Small intestine (tissue), 4 donors: Measurements from ENCODE around the gene RILP. TPM values are rescaled to one million over a fixed set of nuclear protein-coding genes. Genes with fewer than 3 reads are reported as not detected.

Source experiments
- polyA plus RNA-seq, 4 donors: library from polyadenylated mRNA; stranded (reverse) in 3 of 4; unstranded in 1 of 4; fragments of 200-250 nt in 3 of 4; fragments of 120-200 nt in 1 of 4; gene quantifications; one replicate each; pipeline versions ENCODE4 v1.2.1 to v1.2.3, GENCODE V29; 2013
- donor health status: healthy with polysubstance abuse.
- donor health status: Bipolar disorder and iron deficiency.
- donor health status: healthy.

The RILP gene
- polyA plus RNA-seq, 4 donors, result 7.3 to 122 (median 54.9) TPM

Other genes with a start within 250 kb of the RILP start
- 100 to 1,000 TPM; 235 to 618 (median 321) TPM for gene YWHAE, start 249.6 kb downstream of the RILP start, polyA plus RNA-seq
- gene CRK, start 193.6 kb downstream of the RILP start, polyA plus RNA-seq, result 10 to 100 TPM; 31.2 to 42.9 (median 41.0) TPM
- gene MYO1C, start 157.2 kb downstream of the RILP start, polyA plus RNA-seq, result 10 to 100 TPM; 51.1 to 67.1 (median 59.8) TPM
- gene INPP5K, start 133.3 kb downstream of the RILP start, polyA plus RNA-seq, result 10 to 100 TPM; 17.0 to 28.1 (median 24.3) TPM
- 10 to 100 TPM; 39.8 to 83.5 (median 49.5) TPM for gene PITPNA, start 87.1 kb downstream of the RILP start, polyA plus RNA-seq
- gene SLC43A2, start 21.0 kb downstream of the RILP start, polyA plus RNA-seq, result 10 to 100 TPM in 2 of 4 donors, 1 to 10 TPM in 2; 2.9 to 31.5 (median 9.9) TPM
- 1 to 10 TPM; 4.2 to 10.0 (median 8.3) TPM for gene SCARF1, start 4.1 kb downstream of the RILP start, polyA plus RNA-seq
- gene PRPF8, start 35.0 kb upstream of the RILP start, polyA plus RNA-seq, result 100 to 1,000 TPM in 1 of 4 donors, 10 to 100 TPM in 3; 61.1 to 162 (median 75.0) TPM
- 10 to 100 TPM in 1 of 4 donors, 1 to 10 TPM in 3; 1.8 to 10.3 (median 6.5) TPM for gene TLCD2, start 60.5 kb upstream of the RILP start, polyA plus RNA-seq
- 10 to 100 TPM; 14.6 to 23.4 (median 16.4) TPM for gene WDR81, start 74.8 kb upstream of the RILP start, polyA plus RNA-seq
- gene SERPINF2, start 93.0 kb upstream of the RILP start, polyA plus RNA-seq, result 10 to 100 TPM in 1 of 4 donors, 1 to 10 TPM in 2, under 1 TPM in 1; 0.89 to 29.9 (median 3.1) TPM
- gene SERPINF1, start 112.2 kb upstream of the RILP start, polyA plus RNA-seq, result 100 to 1,000 TPM in 1 of 4 donors, 10 to 100 TPM in 2, 1 to 10 TPM in 1; 7.2 to 118 (median 20.5) TPM
- 10 to 100 TPM in 1 of 4 donors, 1 to 10 TPM in 3; 5.1 to 15.5 (median 7.3) TPM for gene SMYD4, start 180.0 kb upstream of the RILP start, polyA plus RNA-seq
- 10 to 100 TPM; 21.2 to 68.8 (median 27.3) TPM for gene RPA1, start 180.1 kb upstream of the RILP start, polyA plus RNA-seq